HepG2 (cell line): Measurements from ENCODE around the gene LRRFIP2. TPM values are rescaled to one million over a fixed set of nuclear protein-coding genes. Genes with fewer than 3 reads are reported as not detected.

ENCODE experiments used
- ATAC-seq: fragments of 200-7000 bp; cut with Tn5 transposase; 3 replicates; pipeline ENCODE4 v1.9.1; 2020; ENCODE audit warnings: mild to moderate bottlenecking, moderate library complexity
- BruUV-seq: library from RNA; stranded (reverse); fragments of 400-500 nt; replicated peaks from 2 replicates; lab custom pipeline; 2021; lab: Mats Ljungman, UMichigan
- CTCF ChIA-PET: fragments of 300-600 bp; formaldehyde crosslinking; extraction: SDS; loops from one replicate; lab custom pipeline; 2021; ENCODE audit warnings: low total read pairs, inconsistent platforms, low intra/inter-chr PET ratio; lab: Yijun Ruan, JAX
- POLR2A ChIA-PET: fragments of 350-600 bp; sonication (Branson Sonifier 250); formaldehyde crosslinking; loops from one replicate; lab custom pipeline; 2020; ENCODE audit warnings: antibody characterized with exemption, inconsistent platforms; lab: Yijun Ruan, JAX
- DNase-seq: peaks from one replicate; pipeline ENCODE4 v3.0.0-alpha.2; 2015; ENCODE audit warnings: low spot score
- FAIRE-seq: peaks from 3 replicates; lab custom pipeline; 2011; peaks lifted over from hg19 to GRCh38; lab: Jason Lieb, UNC
- H2AFZ ChIP-seq: one replicate; pipeline ENCODE4 v1.6.1; 2011; ENCODE audit warnings: low read length, inconsistent platforms
- H3K27ac ChIP-seq: fragments of 300-600 bp; 3 replicates; pipeline ENCODE4 v1.8.0; 2011; ENCODE audit warnings: mixed run types, mild to moderate bottlenecking, mixed read lengths, low read length, inconsistent platforms; ENCODE audit not compliant: insufficient read depth; ENCODE audit errors: extremely low read length
- H3K27me3 ChIP-seq, 2 experiments: fragments of 200-600 bp in 1 of 2; 2 replicates in 1 of 2; 3 replicates in 1 of 2; pipeline versions ENCODE4 v1.6.0 to v1.8.0; 2011; ENCODE audit warnings: low read length in 2 of 2, mild to moderate bottlenecking in 2 of 2, moderate library complexity in 2 of 2, inconsistent platforms in 1 of 2; ENCODE audit not compliant: insufficient read depth in 2 of 2, control insufficient read depth in 1 of 2
- H3K36me3 ChIP-seq, 2 experiments: fragments of 200-600 bp in 1 of 2; replicated peaks in 1 of 2; 2 replicates in 1 of 2; 3 replicates in 1 of 2; pipeline versions ENCODE4 v1.5.1 to v1.8.0; 2011; ENCODE audit warnings: low read length in 2 of 2, inconsistent platforms in 1 of 2; ENCODE audit not compliant: insufficient read depth in 2 of 2, control insufficient read depth in 1 of 2
- H3K4me1 ChIP-seq: 2 replicates; pipeline ENCODE4 v1.5.1; 2012; ENCODE audit warnings: low read length, inconsistent platforms; ENCODE audit not compliant: insufficient read depth
- H3K4me2 ChIP-seq: 2 replicates; pipeline ENCODE4 v1.6.0; 2011; ENCODE audit warnings: low read depth, low read length, inconsistent platforms
- H3K4me3 ChIP-seq, 3 experiments: fragments of 200-600 bp in 1 of 3; sonication (generic), shearing (Covaris generic) in 1 of 3; replicated peaks in 1 of 3; 2 replicates each; pipeline ENCODE4 v1.5.1; 2011 to 2016; ENCODE audit warnings: low read length in 3 of 3, inconsistent platforms in 2 of 3, low read depth in 2 of 3, mild to moderate bottlenecking in 2 of 3, control low read depth in 1 of 3, mixed read lengths in 1 of 3; ENCODE audit not compliant: insufficient read depth in 1 of 3
- H3K79me2 ChIP-seq: one replicate; pipeline ENCODE4 v1.6.1; 2011; ENCODE audit warnings: low read length, inconsistent platforms; ENCODE audit not compliant: insufficient read depth
- H3K9ac ChIP-seq: 2 replicates; pipeline ENCODE4 v1.6.0; 2011; ENCODE audit warnings: mild to moderate bottlenecking, low read depth, low read length, inconsistent platforms; ENCODE audit not compliant: insufficient read depth
- H3K9me3 ChIP-seq: 2 replicates; pipeline ENCODE4 v1.5.1; 2012; ENCODE audit warnings: mild to moderate bottlenecking, low read length
- H4K20me1 ChIP-seq: 2 replicates; pipeline ENCODE4 v1.6.0; 2011; ENCODE audit warnings: inconsistent platforms, mild to moderate bottlenecking, low read length, moderate library complexity; ENCODE audit not compliant: insufficient read depth
- AFF4 ChIP-seq: sonication (generic); formaldehyde crosslinking; IDR thresholded peaks from 2 replicates; pipeline ENCODE4 v1.4.0; 2020; ENCODE audit warnings: missing genetic modification reagents
- ATAD3A ChIP-seq: sonication (generic); formaldehyde crosslinking; IDR thresholded peaks from 2 replicates; pipeline ENCODE4 v1.4.0; 2020; ENCODE audit warnings: missing genetic modification reagents
- DDIT3 ChIP-seq: sonication (generic); formaldehyde crosslinking; IDR thresholded peaks from 2 replicates; pipeline ENCODE4 v1.4.0; 2020; ENCODE audit warnings: mild to moderate bottlenecking, missing genetic modification reagents
- FOXM1 ChIP-seq: sonication (generic); formaldehyde crosslinking; IDR thresholded peaks from 2 replicates; pipeline ENCODE4 v1.5.0; 2020; ENCODE audit warnings: missing genetic modification reagents
- KDM5B ChIP-seq: sonication (generic); formaldehyde crosslinking; IDR thresholded peaks from 2 replicates; pipeline ENCODE4 v1.4.0; 2020; ENCODE audit warnings: missing genetic modification reagents, mild to moderate bottlenecking, borderline replicate concordance
- RORA ChIP-seq: sonication (generic); formaldehyde crosslinking; IDR thresholded peaks from 2 replicates; pipeline ENCODE4 v1.5.0; 2020; ENCODE audit warnings: mild to moderate bottlenecking, missing genetic modification reagents, moderate library complexity
- SCMH1 ChIP-seq: sonication (generic); formaldehyde crosslinking; IDR thresholded peaks from 2 replicates; pipeline ENCODE4 v1.9.0; 2021; ENCODE audit warnings: missing genetic modification reagents, mild to moderate bottlenecking, borderline replicate concordance
- TBL1XR1 ChIP-seq: fragments of 150-350 bp; IDR thresholded peaks from 2 replicates; pipeline ENCODE4 v1.6.1; 2014; ENCODE audit warnings: borderline replicate concordance, low read length; ENCODE audit not compliant: partially characterized antibody
- THAP7 ChIP-seq: sonication (generic); formaldehyde crosslinking; IDR thresholded peaks from 2 replicates; pipeline ENCODE4 v1.8.1; 2023; ENCODE audit warnings: mild to moderate bottlenecking, missing genetic modification reagents
- THAP8 ChIP-seq: sonication (generic); formaldehyde crosslinking; IDR thresholded peaks from 2 replicates; pipeline ENCODE4 v1.5.1; 2020; ENCODE audit warnings: missing genetic modification reagents, mild to moderate bottlenecking, borderline replicate concordance
- ZFX ChIP-seq: sonication (generic); formaldehyde crosslinking; IDR thresholded peaks from 2 replicates; pipeline ENCODE4 v1.4.0; 2020; ENCODE audit warnings: mild to moderate bottlenecking, low read depth, missing genetic modification reagents, moderate library complexity
- ZNF17 ChIP-seq: sonication (generic); formaldehyde crosslinking; IDR thresholded peaks from 2 replicates; pipeline ENCODE4 v1.5.0; 2020; ENCODE audit warnings: mild to moderate bottlenecking, missing genetic modification reagents
- ZNF263 ChIP-seq: sonication (generic); formaldehyde crosslinking; IDR thresholded peaks from 2 replicates; pipeline ENCODE4 v1.4.0; 2020; ENCODE audit warnings: missing genetic modification reagents
- ZNF280B ChIP-seq: sonication (generic); formaldehyde crosslinking; IDR thresholded peaks from 2 replicates; pipeline ENCODE4 v1.5.0; 2020; ENCODE audit warnings: missing genetic modification reagents, mild to moderate bottlenecking, borderline replicate concordance
- ZNF597 ChIP-seq: sonication (generic); formaldehyde crosslinking; IDR thresholded peaks from 2 replicates; pipeline ENCODE4 v1.5.0; 2020; ENCODE audit warnings: missing genetic modification reagents
- WGBS: methylation state at CpG from one replicate; pipeline ENCODE4 v1.1.6; 2017; ENCODE audit warnings: low lambda C conversion rate; 5-methylcytosine and 5-hydroxymethylcytosine counted together
- in situ Hi-C: cut with HindIII; loops from 2 replicates; pipeline ENCODE4 v1.10.0; 2017; ENCODE audit warnings: low pct_unique_long_range_greater_than_20kb; ENCODE audit not compliant: extremely low pct_ligation_motif_present
- intact Hi-C: fragments of 100-400 bp; cut with micrococcal nuclease; formaldehyde crosslinking; loops from one replicate; pipeline ENCODE4 v1.10.0; 2022; ENCODE audit not compliant: unreplicated experiment
- polyA plus RNA-seq, 8 experiments: library from polyadenylated mRNA; depleted of rRNA in 3 of 8; stranded (reverse) in 7 of 8; unstranded in 1 of 8; fragments of >200 nt; fragmentation: Illumina TruSeq in 4 of 8; extraction: Trizol in 4 of 8; gene quantifications; 2 replicates each; pipeline versions ENCODE4 v1.2.1 to v1.2.3, GENCODE V29; 2011 to 2016; ENCODE audit warnings: low read depth in 4 of 8, missing spikeins in 1 of 8, mixed read lengths in 1 of 8; ENCODE audit not compliant: insufficient read depth in 1 of 8
- total RNA-seq, 5 experiments: library from RNA; depleted of rRNA; stranded (reverse); fragments of >200 nt; fragmentation: Illumina TruSeq; extraction: Trizol; gene quantifications; 2 replicates each; pipeline ENCODE4 v1.2.3, GENCODE V29; 2016; ENCODE audit warnings: low read depth in 1 of 5

LRRFIP2 gene
- total and polyA plus RNA-seq, 2 of the 13 experiments (the other 11 are each of a cell fraction or from before 2014, with no cell fraction given), result 13.5 to 32.2 TPM

- no peak for TF ChIP-seq ZNF280B (CRISPR knock-in tag)
- TF ChIP-seq ZNF17 (CRISPR knock-in tag), result no peak
- TF ChIP-seq TBL1XR1, result no peak
- TF ChIP-seq ATAD3A, result no peak
Observed at GRCh38 chr3:37202035-37202434, 27.7 kb upstream of the LRRFIP2 start (continued).

- no peaks in the 10 kb centered on the region for H3K36me3 ChIP-seq
- peaks cover 17% of the 10 kb centered on the region; the same call in 1 of the 2 replicates for H3K4me1 ChIP-seq
- no peaks in the 10 kb centered on the region for H3K9me3 ChIP-seq
- peak overlapping the region; percentile 32; the same call in 1 of the 2 replicates for H3K4me2 ChIP-seq
- ChIA-PET POLR2A (no interaction called here), CTCF (no interaction called here)
- H3K27me3 ChIP-seq, result peaks cover 3 to 4% of the 10 kb centered on the region in 2 experiments; a peak in 2 of 5 replicates
- no peaks in the 10 kb centered on the region for H3K79me2 ChIP-seq
- WGBS, result 16% methylated on average over 4 of the region's 4 CpGs
- H3K4me3 ChIP-seq, result no peak overlapping the region
- H2AFZ ChIP-seq, result no peak overlapping the region
- H3K9ac ChIP-seq, result no peak overlapping the region
- FAIRE-seq, result no peak
- no peak overlapping the region for H3K27ac ChIP-seq
- intact Hi-C loops (no loop called here), in situ Hi-C loops (loop anchor here (25.0 kb wide), 1 partner anchor 463 kb away; no protein-coding TSS in a partner anchor)
- no peaks in the 10 kb centered on the region for H4K20me1 ChIP-seq
- no peak; the same call in 1 of the 3 replicates for ATAC-seq
- DNase-seq, result no peak
- BruUV-seq, result no TSS peak
- TF ChIP-seq SCMH1 (CRISPR knock-in tag) (no peak), RORA (CRISPR knock-in tag) (no peak), ZFX (CRISPR knock-in tag) (no peak), ZNF597 (CRISPR knock-in tag) (no peak), AFF4 (no peak), FOXM1 (no peak), THAP7 (CRISPR knock-in tag) (no peak), THAP8 (no peak), KDM5B (CRISPR knock-in tag) (no peak), DDIT3 (CRISPR knock-in tag) (no peak), ZNF263 (CRISPR knock-in tag) (no peak)
Observed at GRCh38 chr3:37200141-37200540, 25.8 kb upstream of the LRRFIP2 start.
